ENCODE data around the gene NLRC3.

GRCh38 chr16:3520413-3520812 is 56.8 kb downstream of the NLRC3 start:
- no peak for TF ChIP-seq ZNF70 (CRISPR knock-in tag; IDR thresholded peaks at IDR 0.05)
- TF ChIP-seq BACH2 (CRISPR knock-in tag; IDR thresholded peaks at IDR 0.05; ENCODE audit: borderline replicate concordance) = no peak
- no peak for TF ChIP-seq ZFP30 (CRISPR knock-in tag; IDR thresholded peaks at IDR 0.05)
- TF ChIP-seq TSHZ2 (CRISPR knock-in tag; IDR thresholded peaks at IDR 0.05) = no peak
- no peak for TF ChIP-seq CREB5 (CRISPR knock-in tag; IDR thresholded peaks at IDR 0.05; ENCODE audit: low read depth)
- TF ChIP-seq RARB (CRISPR knock-in tag; IDR thresholded peaks at IDR 0.05) = no peak
- no peak for TF ChIP-seq PATZ1 (CRISPR knock-in tag; IDR thresholded peaks at IDR 0.05; ENCODE audit: borderline replicate concordance)
